Epithelial cell of esophagus (primary cell): Measurements from ENCODE around the gene CNTNAP5.

Source experiments
- DNase-seq: peaks from one replicate; pipeline ENCODE4 v3.0.0; 2010; ENCODE audit warnings: low read depth
- H3K4me3 ChIP-seq: 2 replicates; pipeline ENCODE4 v1.5.1; 2011; ENCODE audit warnings: mild to moderate bottlenecking, low read length, control low read depth
- TF ChIP-seq, protein P1 (sequence below): IDR thresholded peaks from 2 replicates; pipeline ENCODE4 v1.5.1; 2011; ENCODE audit warnings: low read depth, mild to moderate bottlenecking, low read length, control low read depth, inconsistent platforms; ENCODE audit not compliant: insufficient read depth; ENCODE audit errors: missing control alignments

Gene CNTNAP5

DNA sequence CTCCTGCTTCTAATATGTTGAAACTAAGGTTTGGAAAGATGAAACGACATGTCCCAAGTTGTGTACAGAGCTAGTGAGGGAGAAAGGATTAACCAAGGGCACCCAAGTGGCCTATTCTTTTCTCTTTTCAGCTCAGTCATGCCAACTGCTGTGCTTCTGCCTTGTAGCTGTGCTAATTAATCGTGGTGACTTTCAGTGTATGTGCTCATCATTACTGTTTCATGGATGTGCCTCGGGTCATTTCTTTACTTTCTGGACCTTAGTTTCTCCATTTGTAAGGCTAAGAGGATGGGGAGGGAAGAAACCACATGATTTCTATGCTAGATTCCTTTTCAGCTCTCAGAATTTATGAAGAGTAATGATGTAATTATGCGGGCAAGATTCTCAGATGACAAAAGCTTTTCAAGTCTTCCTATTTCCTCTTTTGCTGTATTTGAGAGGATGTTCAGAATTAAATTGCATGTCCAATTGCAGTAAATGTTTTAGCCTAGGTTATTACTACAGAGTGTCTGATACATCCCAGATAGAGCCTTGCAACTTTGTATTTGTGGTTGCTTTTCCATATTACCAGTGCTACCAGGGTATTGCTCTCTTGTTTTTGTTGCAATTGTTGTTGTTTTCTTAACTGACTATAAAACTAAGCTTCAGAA, 621.2 kb downstream of the CNTNAP5 start:
- H3K4me3 ChIP-seq, result no peak overlapping the region
- TF ChIP-seq, protein P1, sequence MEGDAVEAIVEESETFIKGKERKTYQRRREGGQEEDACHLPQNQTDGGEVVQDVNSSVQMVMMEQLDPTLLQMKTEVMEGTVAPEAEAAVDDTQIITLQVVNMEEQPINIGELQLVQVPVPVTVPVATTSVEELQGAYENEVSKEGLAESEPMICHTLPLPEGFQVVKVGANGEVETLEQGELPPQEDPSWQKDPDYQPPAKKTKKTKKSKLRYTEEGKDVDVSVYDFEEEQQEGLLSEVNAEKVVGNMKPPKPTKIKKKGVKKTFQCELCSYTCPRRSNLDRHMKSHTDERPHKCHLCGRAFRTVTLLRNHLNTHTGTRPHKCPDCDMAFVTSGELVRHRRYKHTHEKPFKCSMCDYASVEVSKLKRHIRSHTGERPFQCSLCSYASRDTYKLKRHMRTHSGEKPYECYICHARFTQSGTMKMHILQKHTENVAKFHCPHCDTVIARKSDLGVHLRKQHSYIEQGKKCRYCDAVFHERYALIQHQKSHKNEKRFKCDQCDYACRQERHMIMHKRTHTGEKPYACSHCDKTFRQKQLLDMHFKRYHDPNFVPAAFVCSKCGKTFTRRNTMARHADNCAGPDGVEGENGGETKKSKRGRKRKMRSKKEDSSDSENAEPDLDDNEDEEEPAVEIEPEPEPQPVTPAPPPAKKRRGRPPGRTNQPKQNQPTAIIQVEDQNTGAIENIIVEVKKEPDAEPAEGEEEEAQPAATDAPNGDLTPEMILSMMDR, result no peak
- no peak for DNase-seq

DNA sequence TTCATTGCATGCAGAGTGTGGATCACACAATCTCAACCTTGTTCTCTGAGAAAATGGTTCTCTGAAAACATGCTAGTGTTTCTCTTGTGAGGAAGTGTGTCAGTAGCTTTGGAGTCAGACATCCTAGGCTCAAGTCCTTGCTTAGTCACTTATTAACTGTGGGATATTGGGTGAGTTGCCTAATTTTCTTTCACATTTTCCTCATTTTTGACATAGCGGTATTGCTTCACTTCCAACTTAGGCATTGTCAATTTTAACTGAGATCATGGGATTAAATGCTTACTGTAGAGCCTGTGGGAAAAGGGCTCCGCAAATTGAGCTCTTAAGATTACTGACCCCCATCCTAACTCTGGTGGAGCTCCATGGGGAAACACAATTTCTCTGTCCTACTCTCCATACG, 622.2 kb downstream of the CNTNAP5 start:
- TF ChIP-seq, protein P1, result no peak
- H3K4me3 ChIP-seq, result no peak overlapping the region
- no peak for DNase-seq

DNA sequence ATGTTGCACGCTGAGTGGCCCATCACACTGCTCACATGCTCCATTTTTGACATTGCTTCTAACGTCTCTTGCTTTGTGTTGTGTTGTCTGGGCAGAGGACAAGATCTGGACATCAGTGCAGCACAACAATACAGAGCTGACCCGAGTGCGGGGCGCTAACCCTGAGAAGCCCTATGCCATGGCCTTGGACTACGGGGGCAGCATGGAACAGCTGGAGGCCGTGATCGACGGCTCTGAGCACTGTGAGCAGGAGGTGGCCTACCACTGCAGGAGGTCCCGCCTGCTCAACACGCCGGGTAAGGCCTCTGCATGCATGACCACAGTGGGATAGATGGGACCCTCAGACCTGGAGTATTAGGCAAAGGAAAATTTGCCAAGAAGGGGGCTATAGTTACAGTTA, 622.6 kb downstream of the CNTNAP5 start:
- TF ChIP-seq, protein P1, result no peak
- no peak overlapping the region for H3K4me3 ChIP-seq
- no peak for DNase-seq

DNA sequence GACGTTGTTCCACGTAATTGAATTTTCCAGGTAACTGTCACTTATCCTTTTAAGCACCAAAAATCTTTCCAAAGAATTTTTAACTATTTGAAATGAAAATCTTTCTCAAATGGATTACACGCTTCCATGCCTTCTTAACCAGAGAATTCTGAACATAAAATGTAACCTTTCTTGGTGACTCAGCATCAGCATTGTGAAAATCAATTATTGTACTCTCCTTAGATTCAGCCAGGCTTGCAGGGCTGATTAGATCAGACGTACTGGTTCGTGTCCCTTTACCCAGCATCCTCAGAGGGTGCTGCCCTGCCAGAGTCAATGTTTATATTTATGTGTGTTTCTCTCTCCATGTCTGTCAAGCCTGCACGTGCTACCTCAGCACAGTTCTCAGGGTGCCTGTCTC, 623.9 kb downstream of the CNTNAP5 start:
- TF ChIP-seq, protein P1, result no peak
- H3K4me3 ChIP-seq, result no peak overlapping the region
- DNase-seq, result no peak

DNA sequence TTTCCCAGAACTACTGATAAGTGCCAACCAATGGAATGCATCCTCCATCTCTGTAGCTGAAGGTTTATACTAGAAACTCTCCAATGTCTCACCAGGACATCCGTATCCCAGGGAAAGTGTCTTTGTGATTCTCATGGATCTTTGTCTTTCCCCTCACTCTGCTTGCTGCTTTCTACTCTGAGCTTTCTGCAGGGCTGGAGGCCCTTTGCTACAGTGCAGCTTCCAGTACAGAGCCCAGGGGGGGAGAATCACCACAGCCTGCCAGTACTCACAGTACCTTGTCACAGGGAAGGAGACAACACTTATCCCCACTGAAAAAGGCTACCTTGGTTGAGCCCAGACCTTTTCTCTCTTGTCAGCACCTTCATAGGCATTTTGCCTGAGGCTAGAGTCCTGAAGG, 627.0 kb downstream of the CNTNAP5 start:
- TF ChIP-seq, protein P1, result no peak
- no peak for DNase-seq
- H3K4me3 ChIP-seq, result no peak overlapping the region

DNA sequence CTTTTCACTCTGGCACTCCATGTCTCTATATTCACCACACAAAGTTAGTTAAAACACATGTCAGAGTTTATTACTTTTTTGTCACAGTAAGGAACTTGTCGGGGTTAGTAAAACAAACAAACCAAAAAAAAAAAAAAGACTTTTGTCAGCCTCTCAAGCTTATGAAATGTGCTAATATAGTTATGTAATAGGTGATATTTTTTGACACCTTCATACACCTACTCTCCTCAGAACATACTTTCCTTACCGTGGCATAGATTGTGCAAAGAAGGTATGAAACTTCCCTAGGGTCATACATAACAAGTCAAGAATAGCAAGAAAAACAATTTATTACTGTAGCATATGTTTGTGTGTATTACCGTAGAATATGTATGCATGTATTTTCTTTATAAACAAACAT, 633.3 kb downstream of the CNTNAP5 start:
- DNase-seq, result no peak
- TF ChIP-seq, protein P1, result no peak
- no peak overlapping the region for H3K4me3 ChIP-seq

DNA sequence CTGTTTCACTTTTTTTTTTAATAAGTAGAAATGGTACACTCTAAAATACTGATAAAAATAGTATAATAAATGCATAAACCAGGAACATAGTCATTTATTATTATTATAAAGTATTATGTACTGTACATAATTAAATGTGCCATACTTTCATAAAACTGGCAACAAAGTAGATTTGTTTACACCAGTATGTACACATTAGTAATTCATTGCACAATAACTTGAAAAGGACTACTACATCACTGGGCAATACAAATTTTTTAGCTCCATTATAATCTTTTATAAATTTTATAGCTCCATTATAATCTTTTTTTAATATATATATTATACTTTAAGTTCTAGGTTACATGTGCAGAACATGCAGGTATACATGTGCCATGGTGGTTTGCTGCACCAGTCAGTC, 636.5 kb downstream of the CNTNAP5 start:
- H3K4me3 ChIP-seq, result no peak overlapping the region
- DNase-seq, result no peak
- TF ChIP-seq, protein P1, result no peak
